Adrenal gland (tissue), 5 donors: Measurements from ENCODE around the gene POPDC2.
A peak's percentile ranks its signal among the peaks of the same experiment; 100 is the strongest.

ENCODE experiments used
- CTCF ChIP-seq, 6 experiments: fragments of 450-650 bp in 4 of 6; fragments of 200-600 bp in 2 of 6; sonication (generic) in 1 of 6; IDR thresholded peaks; 1 replicate in 5 of 6; 2 replicates in 1 of 6; pipeline versions ENCODE4 v1.5.1 to v1.8.0; 2016 to 2021; ENCODE audit warnings: antibody characterized with exemption in 6 of 6, mild to moderate bottlenecking in 2 of 6, moderate library complexity in 1 of 6
- POLR2A ChIP-seq, 2 donors: fragments of 450-650 bp; IDR thresholded peaks; one replicate each; pipeline ENCODE4 v1.6.1; 2017; ENCODE audit warnings: antibody characterized with exemption in 2 of 2, mild to moderate bottlenecking in 2 of 2, moderate library complexity in 1 of 2
- donor health status: DM: no; HTN: no; CAD: no.

GRCh38 chr3:119676771-119677640 is 16.6 kb upstream of the POPDC2 start, which contains the start of gene COX17:
- TF ChIP-seq CTCF (IDR thresholded peaks at IDR 0.05) (peak in 1 of 6 experiments; percentile 14), POLR2A (IDR thresholded peaks at IDR 0.05) (peak; percentile 73 to 83)
